Measurements from ENCODE around the gene PALD1.
"Not testable (repeated sequence)": the region's sequence is repeated elsewhere in the genome, so short reads cannot be mapped to it uniquely, and the experiment has no call there.

PALD1 gene

GRCh38 chr10:70573599-70574506 lies 95.3 kb downstream of the PALD1 start:
- no peak for DNase-seq (ENCODE audit: low spot score)

- no peak for DNase-seq (ENCODE audit: low spot score)
Observed at GRCh38 chr10:70575486-70575873, 96.9 kb downstream of the PALD1 start.

GRCh38 chr10:70575874-70576802 lies 97.6 kb downstream of the PALD1 start:
- peak; percentile 54 for DNase-seq (ENCODE audit: low spot score)

- no peak for DNase-seq (ENCODE audit: low spot score)
Observed at GRCh38 chr10:70576803-70577517, 98.4 kb downstream of the PALD1 start.

- peak; percentile 21 for DNase-seq (ENCODE audit: low spot score)
Observed at GRCh38 chr10:70578371-70578947, 99.9 kb downstream of the PALD1 start.

- DNase-seq (ENCODE audit: low spot score), result no peak
Observed at GRCh38 chr10:70579234-70580002, 100.9 kb downstream of the PALD1 start.

- DNase-seq (ENCODE audit: low spot score), result not testable (repeated sequence)
Observed at GRCh38 chr10:70581176-70581575, 102.6 kb downstream of the PALD1 start.

GRCh38 chr10:70582793-70583668 lies 104.5 kb downstream of the PALD1 start:
- DNase-seq (ENCODE audit: low spot score), result no peak

GRCh38 chr10:70583669-70584037 lies 105.1 kb downstream of the PALD1 start:
- DNase-seq (ENCODE audit: low spot score), result no peak

- DNase-seq (ENCODE audit: low spot score), result no peak
Observed at GRCh38 chr10:70584366-70584765, 105.8 kb downstream of the PALD1 start.

GRCh38 chr10:70584909-70585544 lies 106.5 kb downstream of the PALD1 start:
- DNase-seq (ENCODE audit: low spot score), result no peak

GRCh38 chr10:70585578-70586169 lies 107.1 kb downstream of the PALD1 start:
- DNase-seq (ENCODE audit: low spot score), result no peak

GRCh38 chr10:70586348-70586930 lies 107.9 kb downstream of the PALD1 start:
- no peak for DNase-seq (ENCODE audit: low spot score)

GRCh38 chr10:70587045-70587658 lies 108.6 kb downstream of the PALD1 start:
- DNase-seq (ENCODE audit: low spot score), result peak; percentile 95

- DNase-seq (ENCODE audit: low spot score), result no peak
Observed at GRCh38 chr10:70588255-70588654, 109.7 kb downstream of the PALD1 start.

GRCh38 chr10:70588859-70589570 lies 110.4 kb downstream of the PALD1 start:
- no peak for DNase-seq (ENCODE audit: low spot score)

Measured in pons (tissue), 1 donor.